HEK293 (cell line): ENCODE results near the gene ASCC3.

Experiments
- KLF9 ChIP-seq: fragments of 450-650 bp; formaldehyde crosslinking; IDR thresholded peaks from 2 replicates; pipeline ENCODE4 v1.5.1; 2016; ENCODE audit warnings: missing biosample characterization, missing genetic modification characterization, low read depth
- YY1 ChIP-seq: fragments of 450-650 bp; formaldehyde crosslinking; IDR thresholded peaks from 2 replicates; pipeline ENCODE4 v1.5.1; 2018; ENCODE audit warnings: missing biosample characterization, missing genetic modification characterization
- ZBTB11 ChIP-seq: fragments of 450-650 bp; formaldehyde crosslinking; conservative IDR thresholded peaks from 2 replicates; pipeline ENCODE4 v1.5.1; 2016; ENCODE audit warnings: low read depth, missing biosample characterization, missing genetic modification characterization
- ZNF274 ChIP-seq, 2 experiments: fragments of 200-500 bp in 1 of 2; fragments of 450-650 bp in 1 of 2; sonication (Bioruptor generic) in 1 of 2; formaldehyde crosslinking in 1 of 2; IDR thresholded peaks; 2 replicates each; pipeline versions ENCODE4 v1.5.1 to v1.6.1; 2014 to 2016; ENCODE audit warnings: borderline replicate concordance in 1 of 2, inconsistent platforms in 1 of 2, low read length in 1 of 2, missing biosample characterization in 1 of 2, missing genetic modification characterization in 1 of 2
- ZNF776 ChIP-seq: fragments of 450-650 bp; formaldehyde crosslinking; IDR thresholded peaks from 2 replicates; pipeline ENCODE4 v1.5.0; 2017; ENCODE audit warnings: missing biosample characterization, missing genetic modification characterization, borderline replicate concordance
- TF ChIP-seq, protein P1 (sequence below): fragments of 450-650 bp; formaldehyde crosslinking; IDR thresholded peaks from 2 replicates; pipeline ENCODE4 v1.5.1; 2016; ENCODE audit warnings: missing biosample characterization, missing genetic modification characterization

- TF ChIP-seq, protein P1, sequence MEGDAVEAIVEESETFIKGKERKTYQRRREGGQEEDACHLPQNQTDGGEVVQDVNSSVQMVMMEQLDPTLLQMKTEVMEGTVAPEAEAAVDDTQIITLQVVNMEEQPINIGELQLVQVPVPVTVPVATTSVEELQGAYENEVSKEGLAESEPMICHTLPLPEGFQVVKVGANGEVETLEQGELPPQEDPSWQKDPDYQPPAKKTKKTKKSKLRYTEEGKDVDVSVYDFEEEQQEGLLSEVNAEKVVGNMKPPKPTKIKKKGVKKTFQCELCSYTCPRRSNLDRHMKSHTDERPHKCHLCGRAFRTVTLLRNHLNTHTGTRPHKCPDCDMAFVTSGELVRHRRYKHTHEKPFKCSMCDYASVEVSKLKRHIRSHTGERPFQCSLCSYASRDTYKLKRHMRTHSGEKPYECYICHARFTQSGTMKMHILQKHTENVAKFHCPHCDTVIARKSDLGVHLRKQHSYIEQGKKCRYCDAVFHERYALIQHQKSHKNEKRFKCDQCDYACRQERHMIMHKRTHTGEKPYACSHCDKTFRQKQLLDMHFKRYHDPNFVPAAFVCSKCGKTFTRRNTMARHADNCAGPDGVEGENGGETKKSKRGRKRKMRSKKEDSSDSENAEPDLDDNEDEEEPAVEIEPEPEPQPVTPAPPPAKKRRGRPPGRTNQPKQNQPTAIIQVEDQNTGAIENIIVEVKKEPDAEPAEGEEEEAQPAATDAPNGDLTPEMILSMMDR (tag by site-specific recombination), result no peak
- TF ChIP-seq ZNF776 (tag by site-specific recombination), result no peak
- TF ChIP-seq ZNF274 (IDR thresholded peaks at IDR 0.05; ENCODE audit: low read length), result no peak
- TF ChIP-seq ZNF274 (tag by site-specific recombination; IDR thresholded peaks at IDR 0.05; ENCODE audit: borderline replicate concordance), result no peak
- no peak for TF ChIP-seq KLF9
- no peak for TF ChIP-seq YY1 (tag by site-specific recombination)
- no peak for TF ChIP-seq ZBTB11 (tag by site-specific recombination)
These were observed 312.9 kb downstream of the ASCC3 start for GRCh38 chr6:100568255-100568654.
